PFSK-1 (cell line): ENCODE data around the gene MAP1B.

ENCODE experiments used
- FOXP2 ChIP-seq: optimal IDR thresholded peaks from 2 replicates; pipeline ENCODE3; 2011; ENCODE audit warnings: borderline replicate concordance, control low read depth, inconsistent platforms; ENCODE audit not compliant: insufficient read depth; ENCODE audit errors: extremely low read length, extremely low read depth
- POLR2AphosphoS5 ChIP-seq: IDR thresholded peaks from 2 replicates; pipeline ENCODE4 v1.6.1; 2012; ENCODE audit warnings: low read depth, mild to moderate bottlenecking, control low read depth, low read length, moderate library complexity
- REST ChIP-seq, 2 experiments: IDR thresholded peaks; 2 replicates each; pipeline versions ENCODE4 v1.6.1 to v1.8.0; 2011 to 2012; ENCODE audit warnings: low read depth in 2 of 2, low read length in 2 of 2, control low read depth in 1 of 2, inconsistent platforms in 1 of 2, mild to moderate bottlenecking in 1 of 2, moderate library complexity in 1 of 2; ENCODE audit not compliant: insufficient read depth in 1 of 2
- SIN3A ChIP-seq: IDR thresholded peaks from 2 replicates; pipeline ENCODE4 v1.6.1; 2012; ENCODE audit warnings: mild to moderate bottlenecking, low read length, moderate library complexity, borderline replicate concordance; ENCODE audit not compliant: insufficient read depth
- TAF1 ChIP-seq: IDR thresholded peaks from 2 replicates; pipeline ENCODE4 v1.6.1; 2012; ENCODE audit warnings: low read length, control low read depth, borderline replicate concordance; ENCODE audit not compliant: insufficient read depth

Gene MAP1B

GRCh38 chr5:72208324-72208926, 101.2 kb downstream of the MAP1B start:
- no peak for TF ChIP-seq SIN3A

GRCh38 chr5:72209147-72210115, 102.2 kb downstream of the MAP1B start:
- no peak for TF ChIP-seq FOXP2
- TF ChIP-seq POLR2AphosphoS5 = no peak
- TF ChIP-seq TAF1 = no peak
- TF ChIP-seq REST (IDR thresholded peaks at IDR 0.05; ENCODE audit: insufficient read depth in 1 of 2, low read depth in 2 of 2, low read length in 2 of 2) = no peak
- no peak for TF ChIP-seq SIN3A

- TF ChIP-seq FOXP2 = no peak
- TF ChIP-seq SIN3A = no peak
- no peak for TF ChIP-seq TAF1
- no peak for TF ChIP-seq POLR2AphosphoS5
- TF ChIP-seq REST (IDR thresholded peaks at IDR 0.05; ENCODE audit: insufficient read depth in 1 of 2, low read depth in 2 of 2, low read length in 2 of 2) = no peak
These were observed 103.8 kb downstream of the MAP1B start for GRCh38 chr5:72210888-72211678.

- no peak for TF ChIP-seq POLR2AphosphoS5
- TF ChIP-seq TAF1 = no peak
These were observed 104.9 kb downstream of the MAP1B start for GRCh38 chr5:72212171-72212570.

GRCh38 chr5:72213482-72213881, 106.2 kb downstream of the MAP1B start:
- no peak for TF ChIP-seq FOXP2
- no peak for TF ChIP-seq SIN3A
- TF ChIP-seq TAF1 = no peak
- no peak for TF ChIP-seq POLR2AphosphoS5
- TF ChIP-seq REST (IDR thresholded peaks at IDR 0.05; ENCODE audit: insufficient read depth in 1 of 2, low read depth in 2 of 2, low read length in 2 of 2) = no peak

- TF ChIP-seq REST (IDR thresholded peaks at IDR 0.05; ENCODE audit: insufficient read depth in 1 of 2, low read depth in 2 of 2, low read length in 2 of 2) = no peak
- TF ChIP-seq POLR2AphosphoS5 = no peak
- no peak for TF ChIP-seq TAF1
- no peak for TF ChIP-seq SIN3A
- no peak for TF ChIP-seq FOXP2
These were observed 106.9 kb downstream of the MAP1B start for GRCh38 chr5:72214168-72214567.
